HL-60 (cell line): ENCODE results near the gene STXBP5.

Source experiments
- DNase-seq, 2 experiments: peaks; one replicate each; pipeline ENCODE4 v3.0.0-alpha.2; 2010 to 2020; ENCODE audit warnings: low read depth in 1 of 2, low spot score in 1 of 2
- H3K27ac ChIP-seq: fragments of 250-450 bp; sonication (Bioruptor Pico); replicated peaks from 2 replicates; pipeline ENCODE4 v1.5.1; 2020; ENCODE audit warnings: mild to moderate bottlenecking, moderate library complexity
- H3K27me3 ChIP-seq: fragments of 250-450 bp; sonication (Bioruptor Pico); 2 replicates; pipeline ENCODE4 v1.5.1; 2021; ENCODE audit warnings: mild to moderate bottlenecking, moderate library complexity; ENCODE audit not compliant: insufficient read depth, poor library complexity, severe bottlenecking
- H3K4me3 ChIP-seq: replicated peaks from 2 replicates; pipeline ENCODE4 v1.5.1; 2011; ENCODE audit warnings: mild to moderate bottlenecking, control low read depth, low read length; ENCODE audit not compliant: insufficient read depth
- GABPA ChIP-seq: IDR thresholded peaks from 2 replicates; pipeline ENCODE4 v1.6.1; 2012; ENCODE audit warnings: low read depth
- POLR2AphosphoS5 ChIP-seq: IDR thresholded peaks from 2 replicates; pipeline ENCODE4 v1.6.1; 2012; ENCODE audit warnings: low read depth
- SPI1 ChIP-seq: IDR thresholded peaks from 2 replicates; pipeline ENCODE4 v1.6.1; 2012; ENCODE audit warnings: low read depth, mild to moderate bottlenecking, borderline replicate concordance
- TF ChIP-seq, protein P1 (sequence below): IDR thresholded peaks from one replicate; pipeline ENCODE4 v1.5.1; 2011; ENCODE audit warnings: low read length, control low read depth, inconsistent platforms; ENCODE audit not compliant: insufficient read depth
- TF ChIP-seq, protein P2 (sequence below): IDR thresholded peaks from 2 replicates; pipeline ENCODE4 v1.6.1; 2012; ENCODE audit warnings: low read depth; ENCODE audit not compliant: insufficient replicate concordance

The STXBP5 gene

DNA sequence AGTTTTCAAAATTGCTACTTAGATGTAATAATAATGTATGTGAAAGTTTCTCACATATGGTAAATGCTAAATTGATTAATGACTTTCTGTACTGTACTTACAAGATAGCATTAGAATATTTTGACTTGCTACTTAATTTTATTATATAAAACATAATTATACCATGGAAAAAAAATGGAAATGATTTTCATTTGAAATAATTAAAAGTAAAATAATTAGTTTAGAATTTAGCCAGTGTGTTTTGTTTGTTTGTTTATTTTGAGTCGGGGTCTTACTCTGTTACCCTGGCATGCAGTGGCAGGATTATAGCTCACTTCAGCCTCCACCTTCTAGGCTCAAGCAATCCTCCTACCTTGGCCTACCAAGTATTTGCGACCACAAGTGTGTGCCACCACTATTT is 7.1 kb downstream of the STXBP5 start:
- Histone ChIP-seq H3K27me3 (no peaks in the 10 kb centered on the region), H3K27ac (no peak overlapping the region), H3K4me3 (no peak overlapping the region)
- no peak for TF ChIP-seq GABPA
- no peak for DNase-seq

DNA sequence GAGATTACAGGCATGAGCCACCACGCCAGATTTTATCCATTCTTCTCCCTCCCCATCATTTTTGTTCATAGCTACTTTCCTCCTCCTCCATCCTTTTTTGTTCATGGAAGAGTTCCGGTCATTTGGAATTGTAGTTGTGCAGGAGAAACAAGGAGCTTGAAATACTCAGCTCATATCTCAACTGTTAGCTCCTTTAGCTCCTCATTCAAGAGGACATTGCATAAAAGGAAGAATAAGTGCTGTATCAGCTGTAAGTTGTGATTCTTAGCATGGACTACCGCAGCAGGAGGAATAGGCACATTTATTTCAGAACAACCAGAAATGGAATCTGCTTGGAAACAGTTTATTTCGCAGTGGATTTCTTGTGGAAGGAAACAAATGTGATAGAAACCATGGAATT is 7.6 kb downstream of the STXBP5 start:
- no peaks in the 10 kb centered on the region for H3K27me3 ChIP-seq

DNA sequence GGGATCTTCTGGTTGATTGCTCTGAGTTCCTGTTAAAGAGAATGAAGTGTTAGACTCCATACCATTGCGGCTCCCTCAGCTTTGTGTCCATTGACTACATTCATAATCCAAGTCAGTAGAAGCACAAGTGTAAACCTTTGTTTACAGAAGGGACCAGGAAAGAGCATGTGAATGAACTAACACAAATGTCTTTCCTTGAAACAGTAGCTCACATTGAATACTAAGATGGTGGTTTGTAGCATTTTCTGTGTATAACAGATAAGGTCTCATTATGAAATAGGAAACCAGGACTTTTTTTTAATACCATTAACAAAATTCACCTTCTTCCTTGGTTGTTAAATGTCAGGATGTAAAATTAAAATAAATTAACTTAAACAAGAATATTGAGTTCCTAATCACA is 8.4 kb downstream of the STXBP5 start:
- no peaks in the 10 kb centered on the region for H3K27me3 ChIP-seq
- H3K27ac ChIP-seq, result no peak overlapping the region
- DNase-seq, result no peak
- no peak overlapping the region for H3K4me3 ChIP-seq
- TF ChIP-seq POLR2AphosphoS5 (no peak), SPI1 (no peak), GABPA (no peak)
- TF ChIP-seq, protein P1, sequence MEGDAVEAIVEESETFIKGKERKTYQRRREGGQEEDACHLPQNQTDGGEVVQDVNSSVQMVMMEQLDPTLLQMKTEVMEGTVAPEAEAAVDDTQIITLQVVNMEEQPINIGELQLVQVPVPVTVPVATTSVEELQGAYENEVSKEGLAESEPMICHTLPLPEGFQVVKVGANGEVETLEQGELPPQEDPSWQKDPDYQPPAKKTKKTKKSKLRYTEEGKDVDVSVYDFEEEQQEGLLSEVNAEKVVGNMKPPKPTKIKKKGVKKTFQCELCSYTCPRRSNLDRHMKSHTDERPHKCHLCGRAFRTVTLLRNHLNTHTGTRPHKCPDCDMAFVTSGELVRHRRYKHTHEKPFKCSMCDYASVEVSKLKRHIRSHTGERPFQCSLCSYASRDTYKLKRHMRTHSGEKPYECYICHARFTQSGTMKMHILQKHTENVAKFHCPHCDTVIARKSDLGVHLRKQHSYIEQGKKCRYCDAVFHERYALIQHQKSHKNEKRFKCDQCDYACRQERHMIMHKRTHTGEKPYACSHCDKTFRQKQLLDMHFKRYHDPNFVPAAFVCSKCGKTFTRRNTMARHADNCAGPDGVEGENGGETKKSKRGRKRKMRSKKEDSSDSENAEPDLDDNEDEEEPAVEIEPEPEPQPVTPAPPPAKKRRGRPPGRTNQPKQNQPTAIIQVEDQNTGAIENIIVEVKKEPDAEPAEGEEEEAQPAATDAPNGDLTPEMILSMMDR, result no peak
- TF ChIP-seq, protein P2, sequence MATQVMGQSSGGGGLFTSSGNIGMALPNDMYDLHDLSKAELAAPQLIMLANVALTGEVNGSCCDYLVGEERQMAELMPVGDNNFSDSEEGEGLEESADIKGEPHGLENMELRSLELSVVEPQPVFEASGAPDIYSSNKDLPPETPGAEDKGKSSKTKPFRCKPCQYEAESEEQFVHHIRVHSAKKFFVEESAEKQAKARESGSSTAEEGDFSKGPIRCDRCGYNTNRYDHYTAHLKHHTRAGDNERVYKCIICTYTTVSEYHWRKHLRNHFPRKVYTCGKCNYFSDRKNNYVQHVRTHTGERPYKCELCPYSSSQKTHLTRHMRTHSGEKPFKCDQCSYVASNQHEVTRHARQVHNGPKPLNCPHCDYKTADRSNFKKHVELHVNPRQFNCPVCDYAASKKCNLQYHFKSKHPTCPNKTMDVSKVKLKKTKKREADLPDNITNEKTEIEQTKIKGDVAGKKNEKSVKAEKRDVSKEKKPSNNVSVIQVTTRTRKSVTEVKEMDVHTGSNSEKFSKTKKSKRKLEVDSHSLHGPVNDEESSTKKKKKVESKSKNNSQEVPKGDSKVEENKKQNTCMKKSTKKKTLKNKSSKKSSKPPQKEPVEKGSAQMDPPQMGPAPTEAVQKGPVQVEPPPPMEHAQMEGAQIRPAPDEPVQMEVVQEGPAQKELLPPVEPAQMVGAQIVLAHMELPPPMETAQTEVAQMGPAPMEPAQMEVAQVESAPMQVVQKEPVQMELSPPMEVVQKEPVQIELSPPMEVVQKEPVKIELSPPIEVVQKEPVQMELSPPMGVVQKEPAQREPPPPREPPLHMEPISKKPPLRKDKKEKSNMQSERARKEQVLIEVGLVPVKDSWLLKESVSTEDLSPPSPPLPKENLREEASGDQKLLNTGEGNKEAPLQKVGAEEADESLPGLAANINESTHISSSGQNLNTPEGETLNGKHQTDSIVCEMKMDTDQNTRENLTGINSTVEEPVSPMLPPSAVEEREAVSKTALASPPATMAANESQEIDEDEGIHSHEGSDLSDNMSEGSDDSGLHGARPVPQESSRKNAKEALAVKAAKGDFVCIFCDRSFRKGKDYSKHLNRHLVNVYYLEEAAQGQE, result no peak

More for the DNA sequence above, 7.6 kb downstream of the STXBP5 start:
- DNase-seq, result no peak
- no peak for TF ChIP-seq POLR2AphosphoS5
- TF ChIP-seq, protein P2, result no peak
- TF ChIP-seq GABPA, result no peak
- TF ChIP-seq SPI1, result no peak
- TF ChIP-seq, protein P1, result no peak
- no peak overlapping the region for H3K4me3 ChIP-seq
- H3K27ac ChIP-seq, result no peak overlapping the region

DNA sequence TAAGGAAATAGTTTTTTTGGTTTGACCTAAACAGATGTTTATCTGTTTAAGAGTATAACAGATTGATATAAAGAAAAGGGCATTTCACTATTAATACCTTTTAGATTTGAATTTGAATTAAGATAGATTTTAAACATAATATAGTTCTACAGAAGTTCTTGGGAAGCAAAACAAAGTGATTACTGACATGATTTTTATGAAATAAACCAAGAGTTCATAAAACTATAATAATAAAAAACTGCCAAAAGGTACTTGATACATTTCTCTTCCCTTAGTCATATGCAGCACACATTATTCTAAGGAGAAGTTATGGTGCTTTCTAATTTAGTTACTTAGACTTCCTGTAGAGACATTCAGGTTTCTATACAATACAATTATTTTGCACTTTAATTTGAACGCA is 9.6 kb downstream of the STXBP5 start:
- no peak overlapping the region for H3K27ac ChIP-seq
- H3K4me3 ChIP-seq, result no peak overlapping the region
- TF ChIP-seq SPI1, result no peak
- TF ChIP-seq, protein P2, result no peak
- no peak for TF ChIP-seq POLR2AphosphoS5
- TF ChIP-seq, protein P1, result no peak
- no peak for TF ChIP-seq GABPA
- no peaks in the 10 kb centered on the region for H3K27me3 ChIP-seq
- no peak for DNase-seq
